HEK293 (cell line): ENCODE results near the gene TEX36.

Source experiments
- ATF2 ChIP-seq: fragments of 450-650 bp; formaldehyde crosslinking; IDR thresholded peaks from 2 replicates; pipeline ENCODE4 v1.5.1; 2016; ENCODE audit warnings: missing biosample characterization, missing genetic modification characterization, low read depth
- EGR2 ChIP-seq: fragments of 450-650 bp; formaldehyde crosslinking; IDR thresholded peaks from 2 replicates; pipeline ENCODE4 v1.5.1; 2016; ENCODE audit warnings: low read depth, missing biosample characterization, missing genetic modification characterization
- GLI2 ChIP-seq: fragments of 450-650 bp; formaldehyde crosslinking; IDR thresholded peaks from 2 replicates; pipeline ENCODE4; 2017; ENCODE audit warnings: missing biosample characterization, missing genetic modification characterization, low read depth, borderline replicate concordance
- KLF1 ChIP-seq: fragments of 450-650 bp; formaldehyde crosslinking; IDR thresholded peaks from 2 replicates; pipeline ENCODE4 v1.5.1; 2016; ENCODE audit warnings: missing biosample characterization, missing genetic modification characterization
- MEIS1 ChIP-seq: sonication (generic); formaldehyde crosslinking; IDR thresholded peaks from 2 replicates; pipeline ENCODE4 v1.8.1; 2022; ENCODE audit warnings: missing genetic modification reagents, mild to moderate bottlenecking, borderline replicate concordance
- OVOL3 ChIP-seq: fragments of 450-650 bp; formaldehyde crosslinking; IDR thresholded peaks from 2 replicates; pipeline ENCODE4 v1.5.1; 2016; ENCODE audit warnings: missing biosample characterization, missing genetic modification characterization
- PRDM1 ChIP-seq: fragments of 450-650 bp; formaldehyde crosslinking; IDR thresholded peaks from 2 replicates; pipeline ENCODE4; 2016; ENCODE audit warnings: missing biosample characterization, missing genetic modification characterization
- REPIN1 ChIP-seq: fragments of 450-650 bp; formaldehyde crosslinking; IDR thresholded peaks from 2 replicates; pipeline ENCODE4 v1.5.1; 2017; ENCODE audit warnings: missing biosample characterization, missing genetic modification characterization, low read depth
- SCRT2 ChIP-seq: fragments of 450-650 bp; formaldehyde crosslinking; IDR thresholded peaks from 2 replicates; pipeline ENCODE4 v1.5.1; 2016; ENCODE audit warnings: missing biosample characterization, missing genetic modification characterization
- SP2 ChIP-seq: fragments of 450-650 bp; formaldehyde crosslinking; IDR thresholded peaks from 2 replicates; pipeline ENCODE4 v1.5.1; 2016; ENCODE audit warnings: missing biosample characterization, missing genetic modification characterization
- YY1 ChIP-seq: fragments of 450-650 bp; formaldehyde crosslinking; IDR thresholded peaks from 2 replicates; pipeline ENCODE4 v1.5.1; 2018; ENCODE audit warnings: missing biosample characterization, missing genetic modification characterization
- ZBTB44 ChIP-seq: fragments of 450-650 bp; IDR thresholded peaks from 2 replicates; pipeline ENCODE4 v1.5.1; 2018; ENCODE audit warnings: missing biosample characterization, mild to moderate bottlenecking, missing genetic modification characterization
- ZFP37 ChIP-seq: fragments of 450-650 bp; formaldehyde crosslinking; IDR thresholded peaks from 2 replicates; pipeline ENCODE4 v1.5.1; 2016; ENCODE audit warnings: missing biosample characterization, missing genetic modification characterization
- ZNF148 ChIP-seq: fragments of 450-650 bp; formaldehyde crosslinking; IDR thresholded peaks from 2 replicates; pipeline ENCODE4 v1.5.0; 2017; ENCODE audit warnings: missing biosample characterization, missing genetic modification characterization, borderline replicate concordance
- ZNF398 ChIP-seq: fragments of 450-650 bp; formaldehyde crosslinking; IDR thresholded peaks from 2 replicates; pipeline ENCODE4 v1.5.1; 2017; ENCODE audit warnings: missing biosample characterization, missing genetic modification characterization
- ZNF449 ChIP-seq: fragments of 450-650 bp; formaldehyde crosslinking; IDR thresholded peaks from 2 replicates; pipeline ENCODE4 v1.5.1; 2017; ENCODE audit warnings: missing biosample characterization, mild to moderate bottlenecking, missing genetic modification characterization, moderate library complexity
- ZNF513 ChIP-seq: fragments of 450-650 bp; IDR thresholded peaks from 2 replicates; pipeline ENCODE4 v1.5.1; 2018; ENCODE audit warnings: missing biosample characterization, missing genetic modification characterization
- ZNF529 ChIP-seq: fragments of 450-650 bp; formaldehyde crosslinking; IDR thresholded peaks from 2 replicates; pipeline ENCODE4 v1.5.1; 2017; ENCODE audit warnings: missing genetic modification characterization, missing biosample characterization; ENCODE audit not compliant: insufficient replicate concordance
- ZNF548 ChIP-seq: fragments of 450-650 bp; formaldehyde crosslinking; IDR thresholded peaks from 2 replicates; pipeline ENCODE4 v1.5.1; 2016; ENCODE audit warnings: missing biosample characterization, missing genetic modification characterization
- ZNF561 ChIP-seq: fragments of 450-650 bp; IDR thresholded peaks from 2 replicates; pipeline ENCODE4 v1.5.1; 2018; ENCODE audit warnings: missing biosample characterization, missing genetic modification characterization, borderline replicate concordance
- ZNF580 ChIP-seq: fragments of 450-650 bp; formaldehyde crosslinking; IDR thresholded peaks from 2 replicates; pipeline ENCODE4 v1.5.1; 2016; ENCODE audit warnings: missing biosample characterization, missing genetic modification characterization
- ZNF596 ChIP-seq: fragments of 450-650 bp; IDR thresholded peaks from 2 replicates; pipeline ENCODE4 v1.5.0; 2018; ENCODE audit warnings: missing biosample characterization, mild to moderate bottlenecking, missing genetic modification characterization, moderate library complexity
- ZNF629 ChIP-seq: fragments of 450-650 bp; formaldehyde crosslinking; IDR thresholded peaks from 2 replicates; pipeline ENCODE4 v1.5.1; 2017; ENCODE audit warnings: missing biosample characterization, missing genetic modification characterization
- ZNF692 ChIP-seq: fragments of 450-650 bp; formaldehyde crosslinking; IDR thresholded peaks from 2 replicates; pipeline ENCODE4 v1.5.1; 2016; ENCODE audit warnings: missing biosample characterization, missing genetic modification characterization
- ZNF707 ChIP-seq: fragments of 450-650 bp; formaldehyde crosslinking; IDR thresholded peaks from 2 replicates; pipeline ENCODE4 v1.5.1; 2016; ENCODE audit warnings: missing biosample characterization, missing genetic modification characterization

TEX36 gene

GRCh38 chr10:125691160-125691981 lies 8.4 kb upstream of the TEX36 start (continued):
- TF ChIP-seq OVOL3 (tag by site-specific recombination): no peak
- no peak for TF ChIP-seq ZNF707
- no peak for TF ChIP-seq KLF1 (tag by site-specific recombination)
- TF ChIP-seq ZNF529 (tag by site-specific recombination): no peak
- 0 out of 2 replicates have a peak, but pooled peaks have one; percentile 8 for TF ChIP-seq GLI2 (tag by site-specific recombination)
- no peak for TF ChIP-seq ZNF513 (tag by site-specific recombination)
- TF ChIP-seq ZNF692: peak; percentile 82; the same call in 1 of the 2 replicates
- no peak; the same call in 1 of the 2 replicates for TF ChIP-seq ZBTB44 (tag by site-specific recombination)
- TF ChIP-seq SP2 (tag by site-specific recombination): 0 out of 2 replicates have a peak, but pooled peaks have one; percentile 8
- no peak for TF ChIP-seq YY1
- no peak for TF ChIP-seq ZNF596 (tag by site-specific recombination)
- no peak for TF ChIP-seq ZNF548
- peak; percentile 49; the same call in 1 of the 2 replicates for TF ChIP-seq ZNF398 (tag by site-specific recombination)
- TF ChIP-seq PRDM1 (tag by site-specific recombination): no peak
- no peak for TF ChIP-seq ZNF580 (tag by site-specific recombination)
- no peak for TF ChIP-seq EGR2 (tag by site-specific recombination)
- TF ChIP-seq ATF2 (tag by site-specific recombination): no peak
- no peak for TF ChIP-seq ZNF561 (tag by site-specific recombination)
- 0 out of 2 replicates have a peak, but pooled peaks have one; percentile 64 for TF ChIP-seq ZFP37 (tag by site-specific recombination)
- no peak for TF ChIP-seq ZNF449 (tag by site-specific recombination)
- TF ChIP-seq ZNF148 (tag by site-specific recombination): no peak
- no peak for TF ChIP-seq MEIS1 (CRISPR knock-in tag)
- no peak for TF ChIP-seq SCRT2
- peak; percentile 93 for TF ChIP-seq ZNF629
- 0 out of 2 replicates have a peak, but pooled peaks have one; percentile 31 for TF ChIP-seq REPIN1 (tag by site-specific recombination)
